Nephron progenitor cell (in vitro differentiated cells): ENCODE results near the gene ITK.

ENCODE experiments used
- DNase-seq: peaks from one replicate; pipeline ENCODE4 v3.0.0; 2021
- H3K27ac Mint-ChIP-seq: 2 replicates; pipeline ENCODE4 v1.8.0; 2021; ENCODE audit warnings: mild to moderate bottlenecking, moderate library complexity, mixed read lengths
- H3K27me3 Mint-ChIP-seq: 2 replicates; pipeline ENCODE4 v1.8.0; 2021; ENCODE audit warnings: mild to moderate bottlenecking, low read depth, mixed read lengths; ENCODE audit not compliant: poor library complexity
- H3K36me3 Mint-ChIP-seq: 2 replicates; pipeline ENCODE4 v1.8.0; 2021; ENCODE audit warnings: low read depth, mixed read lengths
- H3K4me1 Mint-ChIP-seq: 2 replicates; pipeline ENCODE4 v1.8.0; 2021; ENCODE audit warnings: mixed read lengths
- H3K4me3 Mint-ChIP-seq: 2 replicates; pipeline ENCODE4 v1.8.0; 2021; ENCODE audit warnings: mild to moderate bottlenecking, moderate library complexity, mixed read lengths
- H3K9me3 Mint-ChIP-seq: 2 replicates; pipeline ENCODE4 v1.8.0; 2021; ENCODE audit warnings: mild to moderate bottlenecking, moderate library complexity, mixed read lengths
- TF ChIP-seq, protein P1 (sequence below): fragments of 200-600 bp; sonication (generic); IDR thresholded peaks from 2 replicates; pipeline ENCODE4 v1.5.0; 2021; ENCODE audit warnings: antibody characterized with exemption

The ITK gene

GRCh38 chr5:157269165-157269671, 88.6 kb downstream of the ITK start:
- Mint-ChIP-seq H3K4me3 (peak overlapping the region; percentile 41), H3K9me3 (no peaks in the 10 kb centered on the region)

DNA sequence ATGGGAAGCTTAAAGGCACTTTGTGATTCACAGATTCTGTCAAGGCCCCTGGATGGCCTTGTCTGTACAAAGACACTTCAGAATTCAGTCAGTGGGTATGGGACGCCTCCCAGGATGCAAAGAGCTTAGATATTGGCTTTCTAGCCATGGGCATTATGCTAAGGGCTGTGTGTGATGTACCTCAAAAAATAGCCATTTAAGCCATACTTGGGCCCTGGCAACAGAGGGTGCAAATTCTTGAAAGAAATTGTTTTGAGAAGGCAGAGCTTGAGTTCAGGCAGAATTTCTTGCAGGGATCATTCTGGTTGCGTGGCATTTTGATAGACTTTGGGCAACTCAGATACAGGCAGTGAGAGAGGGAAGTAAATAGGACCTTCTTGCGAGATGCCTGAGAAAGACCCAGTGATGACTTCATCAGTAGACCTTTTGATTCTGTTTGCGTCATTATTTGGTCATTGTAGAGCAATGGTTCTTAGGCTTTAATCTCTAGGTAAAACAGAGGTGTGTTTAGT, 89.2 kb downstream of the ITK start:
- H3K36me3 Mint-ChIP-seq: no peaks in the 10 kb centered on the region
- no peak for DNase-seq
- H3K27me3 Mint-ChIP-seq: peaks cover 30% of the 10 kb centered on the region
- no peak overlapping the region for H3K27ac Mint-ChIP-seq
- H3K4me1 Mint-ChIP-seq: peaks cover 23% of the 10 kb centered on the region
- H3K4me3 Mint-ChIP-seq: no peak overlapping the region
- TF ChIP-seq, protein P1, sequence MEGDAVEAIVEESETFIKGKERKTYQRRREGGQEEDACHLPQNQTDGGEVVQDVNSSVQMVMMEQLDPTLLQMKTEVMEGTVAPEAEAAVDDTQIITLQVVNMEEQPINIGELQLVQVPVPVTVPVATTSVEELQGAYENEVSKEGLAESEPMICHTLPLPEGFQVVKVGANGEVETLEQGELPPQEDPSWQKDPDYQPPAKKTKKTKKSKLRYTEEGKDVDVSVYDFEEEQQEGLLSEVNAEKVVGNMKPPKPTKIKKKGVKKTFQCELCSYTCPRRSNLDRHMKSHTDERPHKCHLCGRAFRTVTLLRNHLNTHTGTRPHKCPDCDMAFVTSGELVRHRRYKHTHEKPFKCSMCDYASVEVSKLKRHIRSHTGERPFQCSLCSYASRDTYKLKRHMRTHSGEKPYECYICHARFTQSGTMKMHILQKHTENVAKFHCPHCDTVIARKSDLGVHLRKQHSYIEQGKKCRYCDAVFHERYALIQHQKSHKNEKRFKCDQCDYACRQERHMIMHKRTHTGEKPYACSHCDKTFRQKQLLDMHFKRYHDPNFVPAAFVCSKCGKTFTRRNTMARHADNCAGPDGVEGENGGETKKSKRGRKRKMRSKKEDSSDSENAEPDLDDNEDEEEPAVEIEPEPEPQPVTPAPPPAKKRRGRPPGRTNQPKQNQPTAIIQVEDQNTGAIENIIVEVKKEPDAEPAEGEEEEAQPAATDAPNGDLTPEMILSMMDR: no peak
- no peaks in the 10 kb centered on the region for H3K9me3 Mint-ChIP-seq

More at GRCh38 chr5:157269165-157269671, 88.6 kb downstream of the ITK start:
- H3K4me1 Mint-ChIP-seq: peaks cover 23% of the 10 kb centered on the region
- DNase-seq: no peak
- H3K27me3 Mint-ChIP-seq: peaks cover 33% of the 10 kb centered on the region
- H3K36me3 Mint-ChIP-seq: no peaks in the 10 kb centered on the region
- H3K27ac Mint-ChIP-seq: peak overlapping the region; percentile 68
- TF ChIP-seq, protein P1: no peak

DNA sequence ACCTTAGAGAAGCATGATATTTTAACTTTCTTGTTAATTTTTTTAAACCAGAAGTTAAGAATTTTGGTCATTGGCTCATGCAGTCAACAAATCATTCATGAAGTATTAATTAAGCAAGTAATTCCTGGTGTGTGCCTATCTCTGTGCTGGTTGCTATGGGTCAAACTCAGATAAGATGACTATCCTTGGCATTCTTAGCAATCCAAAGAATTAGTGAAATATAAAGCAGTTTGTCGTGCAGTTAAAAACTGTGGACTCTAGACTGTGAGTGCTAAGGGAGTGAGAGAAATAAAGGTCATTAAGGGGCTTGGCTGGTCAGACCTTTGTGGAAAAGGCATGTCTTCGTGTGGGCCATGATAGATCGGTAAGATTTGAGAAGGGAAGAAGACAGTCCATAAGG, 90.1 kb downstream of the ITK start:
- H3K9me3 Mint-ChIP-seq: no peaks in the 10 kb centered on the region
- no peak for DNase-seq
- TF ChIP-seq, protein P1: no peak
- H3K4me1 Mint-ChIP-seq: peaks cover 23% of the 10 kb centered on the region
- H3K4me3 Mint-ChIP-seq: no peak overlapping the region
- H3K27ac Mint-ChIP-seq: no peak overlapping the region
- no peaks in the 10 kb centered on the region for H3K36me3 Mint-ChIP-seq
- peaks cover 25% of the 10 kb centered on the region for H3K27me3 Mint-ChIP-seq

GRCh38 chr5:157271740-157272271, 91.2 kb downstream of the ITK start:
- no peaks in the 10 kb centered on the region for H3K36me3 Mint-ChIP-seq
- no peak for DNase-seq
- H3K27ac Mint-ChIP-seq: no peak overlapping the region
- H3K27me3 Mint-ChIP-seq: peaks cover 21% of the 10 kb centered on the region
- H3K4me3 Mint-ChIP-seq: no peak overlapping the region
- TF ChIP-seq, protein P1: no peak
- H3K4me1 Mint-ChIP-seq: peaks cover 23% of the 10 kb centered on the region
- H3K9me3 Mint-ChIP-seq: no peaks in the 10 kb centered on the region

DNA sequence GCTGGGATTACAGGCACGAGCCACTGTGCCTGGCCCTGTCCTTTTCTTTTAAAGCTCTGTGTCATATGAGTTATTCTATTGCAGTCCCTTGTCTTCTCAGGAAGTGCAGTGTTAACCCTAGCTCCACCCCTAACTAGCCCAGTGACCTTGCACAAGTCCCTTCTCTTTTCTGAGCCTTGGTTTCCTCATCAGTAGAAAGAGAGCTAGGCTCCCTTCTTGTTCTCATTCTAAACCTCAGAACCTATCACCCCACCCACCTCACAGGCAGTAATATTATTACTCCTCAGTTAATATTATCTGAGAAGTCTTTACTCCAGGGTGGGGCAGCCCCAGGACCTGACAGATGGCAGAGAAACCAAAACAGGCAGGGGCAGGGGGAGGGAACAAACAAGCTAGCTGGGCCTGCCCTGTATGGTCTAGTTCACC, 92.5 kb downstream of the ITK start:
- no peaks in the 10 kb centered on the region for H3K9me3 Mint-ChIP-seq
- no peak for DNase-seq
- H3K27ac Mint-ChIP-seq: no peak overlapping the region
- peaks cover 15% of the 10 kb centered on the region for H3K4me1 Mint-ChIP-seq
- H3K36me3 Mint-ChIP-seq: no peaks in the 10 kb centered on the region
- TF ChIP-seq, protein P1: no peak
- peaks cover 7% of the 10 kb centered on the region for H3K27me3 Mint-ChIP-seq
- no peak overlapping the region for H3K4me3 Mint-ChIP-seq

- TF ChIP-seq, protein P1: no peak
- H3K27ac Mint-ChIP-seq: no peak overlapping the region
- H3K4me3 Mint-ChIP-seq: no peak overlapping the region
- no peak for DNase-seq
- H3K36me3 Mint-ChIP-seq: no peaks in the 10 kb centered on the region
- H3K9me3 Mint-ChIP-seq: no peaks in the 10 kb centered on the region
- H3K4me1 Mint-ChIP-seq: no peaks in the 10 kb centered on the region
- no peaks in the 10 kb centered on the region for H3K27me3 Mint-ChIP-seq
Measured at GRCh38 chr5:157275403-157275802, 94.8 kb downstream of the ITK start.
